HG03342 (cell line): ENCODE data around the gene AK9.
"Not testable (repeated sequence)": the region's sequence is repeated elsewhere in the genome, so short reads cannot be mapped to it uniquely, and the experiment has no call there.

Source experiments
- ATAC-seq: cut with Tn5 transposase; IDR thresholded peaks from one replicate; pipeline ENCODE4 v1.9.1; 2021; ENCODE audit warnings: mild to moderate bottlenecking, moderate library complexity; ENCODE audit not compliant: unreplicated experiment

Gene AK9

GRCh38 chr6:109461733-109462526, 229.1 kb downstream of the AK9 start:
- ATAC-seq = no peak

- ATAC-seq = not testable (repeated sequence)
Measured at GRCh38 chr6:109461205-109461604, 229.8 kb downstream of the AK9 start.

DNA sequence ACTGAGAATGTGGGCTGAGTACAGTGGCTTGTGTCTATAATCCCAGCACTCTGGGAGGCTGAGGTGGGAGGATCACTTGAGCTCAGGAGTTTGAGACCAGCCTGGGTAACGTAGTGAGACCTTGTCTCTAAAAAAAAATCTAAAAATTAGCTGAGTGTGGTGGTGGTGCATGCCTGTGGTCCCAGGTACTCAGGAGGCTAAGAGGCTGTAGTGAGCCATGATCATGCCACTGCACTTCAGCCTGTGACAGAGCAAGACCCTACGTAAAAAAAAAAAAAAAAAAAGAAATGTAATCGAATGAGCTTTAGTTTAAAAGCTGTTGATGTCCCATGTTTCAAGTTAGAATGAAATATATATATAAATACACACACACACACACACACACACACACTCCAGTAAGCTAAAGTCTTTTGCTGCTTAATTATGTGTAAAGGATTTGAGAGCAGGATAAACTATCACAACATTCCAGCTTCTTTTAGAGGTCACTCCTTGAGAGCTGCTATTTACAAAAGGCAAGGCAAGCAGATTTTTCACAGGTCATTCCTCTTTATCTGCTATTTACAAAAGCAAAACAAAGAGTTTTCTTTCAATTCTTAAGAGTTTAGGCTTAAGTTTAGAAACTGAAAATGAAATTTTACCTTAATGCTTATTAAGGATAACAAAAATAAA, 230.7 kb downstream of the AK9 start:
- no peak for ATAC-seq

- no peak for ATAC-seq
Measured at GRCh38 chr6:109458774-109459531, 232.0 kb downstream of the AK9 start.

DNA sequence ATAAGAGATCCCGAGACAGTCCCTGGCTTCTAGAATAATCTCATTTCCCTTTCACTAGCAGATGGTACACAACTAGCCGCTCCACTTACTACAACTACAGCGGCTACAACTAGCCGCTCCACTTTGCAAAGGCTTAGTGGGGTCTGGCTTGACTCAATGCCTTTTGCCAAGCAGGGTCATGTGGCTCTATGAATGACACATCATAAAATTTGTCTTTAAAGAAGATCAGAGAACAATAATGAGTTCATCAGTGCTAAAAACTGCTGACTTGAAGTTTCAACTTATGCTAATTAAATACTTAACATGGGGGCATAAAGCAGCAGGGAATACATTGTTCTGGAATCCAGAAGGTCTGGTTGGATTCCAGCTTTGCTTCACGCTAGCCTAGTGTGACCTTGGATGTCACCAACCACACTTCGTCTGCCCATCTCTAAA, 233.4 kb downstream of the AK9 start:
- ATAC-seq = no peak

DNA sequence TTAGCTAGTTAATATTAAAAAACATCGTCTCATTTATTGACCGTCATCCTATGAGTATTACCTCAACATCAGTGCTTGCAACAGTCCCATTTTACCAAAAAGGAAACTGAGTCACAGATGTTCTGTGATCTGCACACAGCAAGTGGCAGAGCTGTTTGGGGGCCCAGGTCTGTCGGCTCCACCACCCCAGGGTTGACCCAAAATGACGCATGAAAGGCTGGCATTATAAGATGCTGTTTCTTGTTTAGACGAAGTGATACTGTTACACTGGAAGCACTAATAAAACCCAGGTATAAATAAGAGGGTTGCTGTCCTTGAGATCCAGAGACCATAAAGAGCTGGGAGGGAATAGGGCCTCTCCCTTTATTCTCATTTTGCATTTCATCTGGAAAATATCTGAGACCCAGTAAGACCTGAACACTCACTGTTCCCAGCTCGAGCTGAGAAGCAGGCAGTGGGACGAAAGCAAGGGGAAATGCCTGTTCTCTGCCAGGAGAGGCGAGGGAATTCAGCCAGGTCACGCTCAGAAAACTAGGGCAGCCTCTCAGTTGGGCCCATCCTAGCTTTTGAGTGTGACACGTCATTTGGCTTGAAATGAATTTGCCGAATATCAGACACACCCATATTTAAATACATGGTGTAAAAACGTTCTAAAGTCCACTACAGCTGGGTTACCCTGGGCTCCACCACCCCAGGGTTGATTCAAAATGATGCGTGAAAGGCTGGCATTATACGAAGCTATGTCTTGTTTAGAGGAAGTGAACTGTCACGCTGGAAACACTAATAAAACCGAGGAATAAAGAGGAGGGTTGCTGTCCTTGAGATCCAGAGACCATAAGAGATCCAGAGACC, 234.1 kb downstream of the AK9 start:
- no peak for ATAC-seq

DNA sequence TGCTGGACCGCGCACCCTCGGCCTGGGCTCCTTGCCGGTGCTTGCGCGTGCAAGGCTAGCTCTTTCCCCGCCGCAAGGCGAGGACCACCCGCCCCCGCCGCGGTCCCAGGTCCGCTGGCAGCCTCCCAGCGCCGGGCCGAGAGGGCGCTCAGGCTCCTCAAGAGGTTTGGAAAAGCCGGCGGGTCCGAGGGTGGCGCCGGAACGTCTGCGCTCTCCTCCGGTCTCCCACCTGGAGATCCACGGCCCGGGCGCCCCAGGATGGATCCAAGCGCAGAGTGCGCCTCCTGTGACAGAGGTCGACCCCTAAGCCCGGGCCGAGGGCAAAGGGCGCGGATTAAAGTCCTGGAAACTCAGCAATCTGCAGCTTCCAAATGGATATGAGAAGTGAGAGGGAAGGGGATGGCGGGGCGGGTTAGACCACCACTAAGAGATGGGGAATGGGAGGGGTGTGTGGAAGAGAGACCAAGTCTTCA, 234.9 kb downstream of the AK9 start:
- no peak for ATAC-seq

GRCh38 chr6:109455437-109456110, 235.4 kb downstream of the AK9 start, which contains the start of gene MICAL1:
Gene MICAL1 (minus strand): TSS chr6:109455772. CDS start chr6:109454196, 1,576 bp downstream.
- ATAC-seq = peak; percentile 66

DNA sequence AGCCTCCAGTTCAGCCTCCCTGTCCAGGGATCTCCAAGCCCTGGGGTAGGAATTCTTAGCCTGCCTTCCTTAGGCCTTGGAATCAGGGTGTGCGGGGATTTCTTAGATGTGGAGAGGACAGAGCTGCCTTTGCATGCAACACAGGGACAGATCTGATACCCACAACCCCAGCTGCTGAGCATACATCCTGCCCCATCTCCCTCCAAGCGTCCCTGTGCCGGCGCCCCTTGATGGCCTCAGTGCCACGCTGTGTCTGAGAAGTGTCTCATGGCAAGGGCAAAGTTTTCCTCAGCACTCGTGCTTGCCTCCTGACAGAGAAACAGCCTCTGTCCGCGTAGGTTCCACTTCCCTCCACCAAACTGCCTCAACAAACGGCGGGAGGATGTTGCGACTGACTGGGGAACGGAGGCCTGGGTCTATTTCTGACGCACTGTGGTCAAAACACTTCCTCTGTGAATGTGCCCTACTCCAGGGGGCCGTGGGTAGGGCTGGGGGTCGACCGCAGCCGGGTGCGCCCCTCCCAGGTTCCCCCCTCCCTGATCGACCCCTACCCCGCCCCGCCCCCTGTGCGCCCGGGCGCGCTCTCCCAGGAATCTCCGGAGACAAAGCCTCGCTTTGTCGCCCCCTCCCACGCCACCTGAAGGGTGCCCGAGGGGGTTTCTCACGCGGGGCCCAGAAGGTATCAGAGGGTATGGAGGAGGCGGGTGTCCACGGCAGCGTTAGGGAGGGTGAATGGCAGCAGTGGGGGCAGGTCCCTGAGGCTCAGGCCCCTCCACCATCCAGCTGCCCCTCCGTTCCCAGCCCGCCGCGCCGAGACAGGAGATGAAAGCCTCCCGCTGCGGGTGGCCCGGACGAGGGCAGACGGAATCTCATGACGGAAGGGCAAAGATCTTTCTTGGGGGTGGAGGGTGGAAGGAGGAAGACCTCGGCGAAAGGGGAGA, 236.2 kb downstream of the AK9 start:
- ATAC-seq = peak; percentile 32

DNA sequence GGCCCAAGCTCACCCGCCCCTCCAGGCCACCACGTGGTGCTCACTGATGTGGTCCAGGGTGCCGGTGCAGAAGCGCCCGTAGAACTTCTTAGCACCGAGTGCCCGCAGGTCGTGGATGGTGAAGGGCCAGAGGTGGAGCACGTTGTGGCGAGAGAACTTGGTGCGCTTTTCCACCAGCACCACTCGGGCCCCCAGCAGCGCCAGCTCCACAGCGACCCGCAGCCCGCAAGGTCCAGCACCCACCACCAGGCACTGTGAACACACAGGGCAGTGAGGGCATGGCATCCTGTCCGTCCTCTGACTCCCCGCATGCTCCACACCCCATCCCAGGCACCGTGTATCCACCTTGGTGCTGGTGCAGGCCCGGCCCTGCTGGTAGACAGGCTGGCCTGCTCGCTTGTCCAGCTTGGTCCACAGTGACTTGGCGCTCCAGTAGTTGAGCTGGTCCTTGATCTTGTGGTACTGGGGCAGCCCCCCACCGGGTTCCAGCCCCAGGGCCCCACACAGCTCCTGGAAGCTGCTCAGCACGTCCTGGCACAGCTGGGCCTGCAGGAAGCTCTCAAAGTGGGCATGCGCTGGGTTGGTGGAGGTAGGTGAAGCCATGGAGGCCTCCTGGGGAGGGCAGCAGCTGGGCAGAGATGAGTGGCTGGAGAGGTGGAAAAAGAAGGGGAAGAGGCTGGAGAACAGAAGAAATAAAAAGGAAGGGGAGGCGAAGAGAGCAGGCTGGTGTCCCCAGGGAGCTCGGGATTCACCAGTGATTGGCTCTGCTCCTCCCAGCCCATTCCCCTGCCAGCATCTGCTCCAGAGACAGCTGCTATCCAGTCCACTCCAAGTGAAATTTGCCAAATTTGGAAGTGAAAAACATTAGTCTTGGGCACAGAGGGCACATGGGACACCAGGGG, 237.2 kb downstream of the AK9 start:
- no peak for ATAC-seq

GRCh38 chr6:109453156-109453555, 237.8 kb downstream of the AK9 start:
- no peak for ATAC-seq

DNA sequence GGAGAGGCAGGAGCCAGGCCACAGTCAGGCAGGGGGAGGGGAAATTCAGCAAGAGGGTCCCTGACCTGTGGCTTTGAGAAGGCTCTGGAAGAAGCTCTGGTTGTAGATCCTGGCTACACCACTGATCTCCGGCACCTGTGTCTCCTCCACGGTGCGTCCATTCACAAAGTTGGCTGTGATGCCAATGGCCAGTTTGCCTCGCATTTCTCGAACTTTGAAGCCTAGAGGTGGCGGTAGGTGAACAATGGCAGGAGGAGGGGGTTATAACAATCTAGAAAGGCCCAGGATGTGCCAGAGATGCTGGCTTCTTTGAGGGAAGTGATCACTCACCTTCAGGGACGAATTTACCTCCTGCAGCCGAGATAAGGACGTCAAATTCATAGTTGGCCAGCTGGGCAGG, 238.8 kb downstream of the AK9 start:
- no peak for ATAC-seq

DNA sequence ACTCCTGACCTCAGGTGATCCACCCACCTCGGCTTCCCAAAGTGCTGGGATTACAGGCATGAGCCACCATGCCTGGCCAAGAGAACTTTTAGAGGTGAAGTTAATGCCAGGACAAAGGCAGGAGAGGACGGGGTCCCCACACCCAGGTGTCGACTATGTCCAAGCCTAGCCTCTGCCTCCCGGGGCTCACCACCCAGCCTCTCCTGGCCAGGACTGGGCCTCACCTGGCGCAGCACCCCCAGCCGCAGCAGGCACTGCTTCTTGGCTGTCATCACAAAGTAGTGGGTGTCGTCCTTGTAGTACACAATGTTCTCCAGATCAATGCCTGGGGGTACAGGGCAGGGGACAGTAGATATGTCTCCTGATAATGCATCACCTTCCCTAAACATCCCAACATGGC, 239.6 kb downstream of the AK9 start:
- ATAC-seq = no peak

- no peak for ATAC-seq
Measured at GRCh38 chr6:109450801-109451200, 240.2 kb downstream of the AK9 start.

DNA sequence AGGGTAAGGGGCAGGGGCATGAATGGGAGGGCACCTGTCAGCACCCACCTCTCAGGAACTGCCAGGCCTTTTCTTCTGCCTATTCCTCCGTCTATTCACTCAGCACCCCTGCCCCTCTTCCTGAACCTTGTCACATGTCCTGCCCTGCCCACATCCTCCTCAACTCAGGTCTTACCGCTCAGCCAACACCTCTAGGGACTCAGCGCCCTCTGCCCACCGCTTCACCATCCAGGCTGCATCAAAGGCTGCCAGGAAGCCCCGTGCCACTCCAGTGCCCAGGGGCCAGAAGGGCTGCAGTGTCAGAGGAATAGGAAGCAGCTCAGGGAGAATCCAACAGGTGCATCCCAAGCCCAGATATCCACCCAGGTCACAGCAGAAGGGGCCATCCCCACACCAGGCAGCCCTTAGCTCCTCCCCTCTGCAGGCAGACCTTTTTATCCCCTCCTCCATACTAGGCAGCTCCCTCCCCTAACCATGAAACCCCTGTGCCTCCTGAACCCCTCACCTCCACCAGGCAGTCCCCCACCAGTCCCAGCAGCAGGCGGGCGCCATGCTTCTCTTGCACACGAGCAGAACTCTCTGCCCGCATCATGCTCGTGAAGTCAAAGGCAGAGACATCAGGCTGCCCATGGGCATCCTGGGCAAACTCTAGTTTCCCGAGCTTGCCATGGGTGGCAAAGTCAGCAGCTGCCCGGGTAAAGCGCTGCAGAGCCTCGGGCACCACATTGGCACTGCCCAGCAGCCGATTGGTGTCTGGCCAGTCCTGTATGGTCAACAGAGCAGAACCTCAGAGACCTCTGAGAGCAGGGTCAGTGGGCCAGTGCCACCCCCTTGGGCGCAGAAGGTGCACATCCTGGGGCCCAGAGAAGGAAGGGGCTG, 241.0 kb downstream of the AK9 start:
- ATAC-seq = no peak

DNA sequence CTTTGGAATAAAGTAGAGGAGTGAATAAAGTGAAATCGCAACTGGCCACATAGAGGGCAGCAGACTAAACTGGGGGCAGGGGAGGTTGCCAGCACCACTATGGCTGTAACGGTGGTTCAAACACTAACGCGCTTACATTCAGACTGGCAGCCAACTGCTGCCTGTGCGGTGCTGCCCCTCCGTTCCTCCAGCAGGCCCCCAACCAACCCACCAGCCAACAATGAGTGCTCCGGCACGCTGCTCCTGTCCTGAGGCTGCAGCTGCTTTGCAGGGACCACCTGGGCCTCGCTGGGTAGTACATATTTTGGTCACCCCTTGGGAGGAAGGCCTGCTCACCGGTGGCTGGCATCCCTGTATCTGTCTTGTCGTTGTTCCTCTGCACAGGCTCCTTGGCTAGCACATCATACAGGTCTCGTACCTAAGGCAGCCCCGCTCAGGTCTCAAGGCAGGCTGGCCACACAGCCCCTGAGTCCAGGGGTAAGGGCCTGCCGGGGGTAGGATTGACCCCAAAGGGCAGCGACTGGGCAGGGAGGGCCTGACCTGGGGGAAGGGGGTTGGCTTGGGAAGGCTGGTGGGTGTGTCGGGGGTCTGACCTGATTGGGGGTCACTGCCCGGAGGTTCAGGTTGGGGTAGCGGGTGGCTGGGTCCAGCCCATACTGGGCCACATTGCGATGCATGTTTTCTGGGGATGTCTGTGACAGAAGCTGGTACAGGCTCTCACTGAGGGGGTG, 241.8 kb downstream of the AK9 start:
- ATAC-seq = no peak
